ENCODE results near the gene TAS1R2.

Gene TAS1R2

DNA sequence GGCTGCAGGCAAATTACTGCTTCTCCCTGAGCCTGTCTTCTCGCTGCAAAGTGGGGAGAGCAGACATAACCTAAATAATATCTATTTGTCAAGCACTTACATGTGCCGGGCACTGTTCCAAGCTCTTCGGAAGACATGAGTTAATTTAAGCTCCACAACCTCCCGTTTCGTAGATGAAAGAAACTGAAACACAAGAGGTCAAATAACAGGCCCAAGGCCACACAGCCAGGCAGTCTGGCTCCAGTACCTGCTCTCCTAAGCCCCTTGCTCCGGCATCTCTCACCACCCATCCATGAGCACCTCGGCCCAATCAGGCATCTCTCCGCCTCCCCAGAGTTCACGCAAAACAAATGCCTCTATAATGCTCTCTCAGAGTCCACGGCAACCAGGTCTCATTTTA lies 65.4 kb downstream of the TAS1R2 start:
- no peak overlapping the region for H3K4me3 ChIP-seq (ENCODE audit: control insufficient read depth, low read depth, low read length)
- TF ChIP-seq, protein P1, sequence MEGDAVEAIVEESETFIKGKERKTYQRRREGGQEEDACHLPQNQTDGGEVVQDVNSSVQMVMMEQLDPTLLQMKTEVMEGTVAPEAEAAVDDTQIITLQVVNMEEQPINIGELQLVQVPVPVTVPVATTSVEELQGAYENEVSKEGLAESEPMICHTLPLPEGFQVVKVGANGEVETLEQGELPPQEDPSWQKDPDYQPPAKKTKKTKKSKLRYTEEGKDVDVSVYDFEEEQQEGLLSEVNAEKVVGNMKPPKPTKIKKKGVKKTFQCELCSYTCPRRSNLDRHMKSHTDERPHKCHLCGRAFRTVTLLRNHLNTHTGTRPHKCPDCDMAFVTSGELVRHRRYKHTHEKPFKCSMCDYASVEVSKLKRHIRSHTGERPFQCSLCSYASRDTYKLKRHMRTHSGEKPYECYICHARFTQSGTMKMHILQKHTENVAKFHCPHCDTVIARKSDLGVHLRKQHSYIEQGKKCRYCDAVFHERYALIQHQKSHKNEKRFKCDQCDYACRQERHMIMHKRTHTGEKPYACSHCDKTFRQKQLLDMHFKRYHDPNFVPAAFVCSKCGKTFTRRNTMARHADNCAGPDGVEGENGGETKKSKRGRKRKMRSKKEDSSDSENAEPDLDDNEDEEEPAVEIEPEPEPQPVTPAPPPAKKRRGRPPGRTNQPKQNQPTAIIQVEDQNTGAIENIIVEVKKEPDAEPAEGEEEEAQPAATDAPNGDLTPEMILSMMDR (IDR thresholded peaks at IDR 0.05; ENCODE audit: control insufficient read depth, insufficient read depth, low read depth, low read length, missing control alignments), result no peak
- DNase-seq (ENCODE audit: low read depth), result no peak

GRCh38 chr1:18793164-18793563 lies 66.3 kb downstream of the TAS1R2 start:
- no peak for DNase-seq (ENCODE audit: low read depth)
- H3K4me3 ChIP-seq (ENCODE audit: control insufficient read depth, low read depth, low read length), result no peak overlapping the region
- TF ChIP-seq, protein P1 (IDR thresholded peaks at IDR 0.05; ENCODE audit: control insufficient read depth, insufficient read depth, low read depth, low read length, missing control alignments), result no peak

- TF ChIP-seq, protein P1 (IDR thresholded peaks at IDR 0.05; ENCODE audit: control insufficient read depth, insufficient read depth, low read depth, low read length, missing control alignments), result no peak
- DNase-seq (ENCODE audit: low read depth), result no peak
- H3K4me3 ChIP-seq (ENCODE audit: control insufficient read depth, low read depth, low read length), result no peak overlapping the region
Measured at GRCh38 chr1:18792747-18793146, 66.7 kb downstream of the TAS1R2 start.

Measured in AG09309 (cell line).